GM10248 (cell line): ENCODE data around the gene APLP1.
"Not testable (repeated sequence)": the region's sequence is repeated elsewhere in the genome, so short reads cannot be mapped to it uniquely, and the experiment has no call there.

Experiments
- CTCF ChIA-PET: fragments of 300-600 bp; sonication (Branson Sonifier 250); formaldehyde crosslinking; extraction: SDS; loops from one replicate; lab custom pipeline; 2021; ENCODE audit warnings: antibody characterized with exemption; lab: Yijun Ruan, JAX
- POLR2A ChIA-PET: fragments of 350-650 bp; sonication (Branson Sonifier 250); formaldehyde crosslinking; extraction: SDS; loops from one replicate; lab custom pipeline; 2020; ENCODE audit warnings: antibody characterized with exemption; lab: Yijun Ruan, JAX
- DNase-seq: peaks from one replicate; pipeline ENCODE4 v3.0.0; 2012; ENCODE audit errors: extremely low spot score
- CTCF ChIP-seq: IDR thresholded peaks from 2 replicates; pipeline ENCODE4 v1.5.1; 2012; ENCODE audit warnings: mild to moderate bottlenecking, low read depth; ENCODE audit errors: extremely low read depth, missing control alignments, control extremely low read depth

Gene APLP1

DNA sequence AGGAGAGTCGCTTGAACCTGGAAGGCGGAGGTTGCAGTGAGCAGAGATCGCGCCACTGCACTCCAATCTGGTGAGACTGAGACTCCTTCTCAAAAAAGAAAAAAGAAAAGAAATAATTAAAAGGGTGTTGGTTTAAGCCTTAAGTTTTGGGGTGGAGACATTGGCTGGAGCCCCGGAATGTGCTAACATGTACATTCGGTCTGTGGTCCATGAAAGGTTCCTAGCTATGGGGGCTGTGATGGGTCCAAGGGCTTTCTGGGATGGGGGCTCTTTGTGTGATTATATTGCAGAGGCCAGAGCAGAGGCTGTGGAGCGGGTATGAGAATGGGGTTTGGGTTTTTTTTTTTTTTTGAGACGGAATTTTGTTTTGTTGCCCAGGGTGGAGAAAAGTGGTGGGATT lies 17.5 kb downstream of the APLP1 start:
- ChIA-PET POLR2A (interaction anchor here (0.6 to 1.7 kb wide), 2 partner anchors 45 to 231 kb away, joined by 5 to 6 read pairs; no protein-coding TSS in a partner anchor), CTCF (interaction anchor here (1.3 to 6.5 kb wide), 2 partner anchors 9 to 45 kb away, joined by 3 to 82 read pairs; no protein-coding TSS in a partner anchor)
- no peak for TF ChIP-seq CTCF
- DNase-seq = no peak

GRCh38 chr19:35887197-35887596 lies 18.8 kb downstream of the APLP1 start:
- TF ChIP-seq CTCF = no peak
- ChIA-PET POLR2A (no interaction called here), CTCF (no interaction called here)
- no peak for DNase-seq

- TF ChIP-seq CTCF = no peak
- ChIA-PET CTCF (no interaction called here), POLR2A (no interaction called here)
- no peak for DNase-seq
These were observed 20.0 kb downstream of the APLP1 start for GRCh38 chr19:35888398-35888797.

GRCh38 chr19:35889370-35890112 lies 21.2 kb downstream of the APLP1 start:
- TF ChIP-seq CTCF = no peak
- ChIA-PET CTCF (interaction anchor here (6.4 kb wide), 1 partner anchor 8 kb away, joined by 45 read pairs; no protein-coding TSS in a partner anchor), POLR2A (interaction anchor here (0.6 kb wide), 1 partner anchor 110 kb away, joined by 3 read pairs; no protein-coding TSS in a partner anchor)
- no peak for DNase-seq

DNA sequence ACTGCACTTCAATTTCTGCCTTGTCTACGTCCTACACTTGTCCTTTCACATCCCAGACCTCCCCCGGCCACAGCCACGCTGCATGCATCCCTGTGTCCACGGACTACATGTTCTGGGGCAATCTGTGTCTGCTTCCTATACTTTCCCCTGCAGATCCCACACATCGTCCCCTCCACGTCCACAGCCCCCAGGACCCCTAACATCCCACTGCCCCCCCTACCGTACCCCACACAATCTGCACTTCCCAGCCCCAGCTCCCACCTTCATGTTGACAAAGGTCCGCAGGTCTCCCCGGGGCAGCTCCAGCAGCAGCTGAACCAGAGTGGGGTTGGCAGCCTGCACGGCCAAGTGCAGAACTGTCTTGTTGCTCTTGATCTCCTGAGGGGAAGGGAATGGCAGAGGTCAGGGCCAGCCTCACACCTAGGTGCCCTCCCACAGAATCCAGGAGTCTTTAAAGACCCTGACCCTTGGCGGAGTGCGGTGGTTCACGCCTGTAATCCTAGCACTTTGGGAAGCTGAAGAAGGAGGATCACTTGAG lies 21.8 kb downstream of the APLP1 start:
- TF ChIP-seq CTCF = no peak
- ChIA-PET POLR2A (no interaction called here), CTCF (interaction anchor here (1.9 to 6.4 kb wide), 2 partner anchors 9 to 41 kb away, joined by 7 to 45 read pairs; no protein-coding TSS in a partner anchor)
- no peak for DNase-seq

- CTCF ChIA-PET = interaction anchor here (1.9 to 6.4 kb wide), 2 partner anchors 10 to 39 kb away, joined by 7 to 45 read pairs; no protein-coding TSS in a partner anchor
- DNase-seq, POLR2A ChIA-PET: not testable (repeated sequence)
These were observed 23.4 kb downstream of the APLP1 start for GRCh38 chr19:35891819-35892218.

GRCh38 chr19:35894342-35894741 lies 26.0 kb downstream of the APLP1 start:
- TF ChIP-seq CTCF = no peak
- CTCF ChIA-PET = interaction anchor here (1.0 to 6.4 kb wide), 4 partner anchors 9 to 37 kb away, joined by 3 to 45 read pairs (median 15); no protein-coding TSS in a partner anchor
- no peak for DNase-seq
- POLR2A ChIA-PET = no interaction called here
